Osteocyte (in vitro differentiated cells): Measurements from ENCODE around the gene GALNT14. TPM values are rescaled to one million over a fixed set of nuclear protein-coding genes. Genes with fewer than 3 reads are reported as not detected.

ENCODE experiments used
- DNase-seq: peaks from one replicate; pipeline ENCODE4 v3.0.0; 2021; ENCODE audit warnings: mixed read lengths; ENCODE audit not compliant: unreplicated experiment; ENCODE audit errors: extremely low spot score
- H3K27ac Mint-ChIP-seq: one replicate; pipeline ENCODE4 v1.8.0; 2021; ENCODE audit warnings: mild to moderate bottlenecking, mixed read lengths; ENCODE audit not compliant: unreplicated experiment
- H3K27me3 Mint-ChIP-seq: one replicate; pipeline ENCODE4 v1.8.0; 2021; ENCODE audit warnings: mixed read lengths; ENCODE audit not compliant: unreplicated experiment
- H3K36me3 Mint-ChIP-seq: one replicate; pipeline ENCODE4 v1.8.0; 2021; ENCODE audit warnings: mixed read lengths; ENCODE audit not compliant: unreplicated experiment
- H3K4me1 Mint-ChIP-seq: one replicate; pipeline ENCODE4 v1.8.0; 2021; ENCODE audit warnings: mixed read lengths; ENCODE audit not compliant: unreplicated experiment
- H3K4me3 Mint-ChIP-seq: one replicate; pipeline ENCODE4 v1.8.0; 2021; ENCODE audit warnings: mild to moderate bottlenecking, moderate library complexity, mixed read lengths; ENCODE audit not compliant: unreplicated experiment
- H3K9me3 Mint-ChIP-seq: one replicate; pipeline ENCODE4 v1.8.0; 2021; ENCODE audit warnings: mixed read lengths; ENCODE audit not compliant: unreplicated experiment
- CTCF ChIP-seq: fragments of 200-600 bp; sonication (generic); IDR thresholded peaks from 2 replicates; pipeline ENCODE4 v1.5.0; 2021; ENCODE audit warnings: antibody characterized with exemption, mild to moderate bottlenecking, moderate library complexity
- total RNA-seq: library from RNA; stranded (reverse); gene quantifications from 2 replicates; pipeline ENCODE4 v1.2.1, GENCODE V29; 2021

The GALNT14 gene
- total RNA-seq, 1 donor from 2014 or later, result 4.1 TPM

DNA sequence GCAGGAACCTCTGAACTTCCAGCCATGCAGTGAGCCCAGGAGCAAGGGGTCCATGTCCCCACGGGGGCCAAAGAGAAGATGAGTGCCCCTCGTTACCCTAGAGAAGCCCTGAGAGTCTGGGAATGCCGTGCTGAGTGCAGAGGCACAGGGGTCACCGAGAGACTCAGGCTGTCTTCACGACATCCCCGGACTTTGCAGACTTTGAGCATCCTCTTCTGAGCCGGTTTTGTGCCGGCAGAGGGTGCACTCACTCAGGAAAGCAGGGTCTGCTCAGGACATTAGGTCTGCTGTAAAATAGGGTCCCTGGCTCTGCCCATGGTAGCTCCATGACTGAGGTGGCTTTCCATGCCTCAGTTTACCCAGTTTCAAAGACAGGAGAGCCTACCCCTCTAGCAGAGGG, 71.0 kb downstream of the GALNT14 start:
- Mint-ChIP-seq H3K4me1 (no peaks in the 10 kb centered on the region), H3K36me3 (no peaks in the 10 kb centered on the region), H3K27me3 (peaks cover 6% of the 10 kb centered on the region), H3K27ac (no peak overlapping the region), H3K9me3 (no peaks in the 10 kb centered on the region), H3K4me3 (no peak overlapping the region)
- peak; percentile 6 for TF ChIP-seq CTCF
- DNase-seq, result no peak

- H3K27ac Mint-ChIP-seq, result no peak overlapping the region
- H3K27me3 Mint-ChIP-seq, result peaks cover 6% of the 10 kb centered on the region
- TF ChIP-seq CTCF, result no peak
- no peaks in the 10 kb centered on the region for H3K9me3 Mint-ChIP-seq
- DNase-seq, result no peak
- no peaks in the 10 kb centered on the region for H3K4me1 Mint-ChIP-seq
- no peaks in the 10 kb centered on the region for H3K36me3 Mint-ChIP-seq
- no peak overlapping the region for H3K4me3 Mint-ChIP-seq
These were observed 71.7 kb downstream of the GALNT14 start for GRCh38 chr2:31066551-31066950.

DNA sequence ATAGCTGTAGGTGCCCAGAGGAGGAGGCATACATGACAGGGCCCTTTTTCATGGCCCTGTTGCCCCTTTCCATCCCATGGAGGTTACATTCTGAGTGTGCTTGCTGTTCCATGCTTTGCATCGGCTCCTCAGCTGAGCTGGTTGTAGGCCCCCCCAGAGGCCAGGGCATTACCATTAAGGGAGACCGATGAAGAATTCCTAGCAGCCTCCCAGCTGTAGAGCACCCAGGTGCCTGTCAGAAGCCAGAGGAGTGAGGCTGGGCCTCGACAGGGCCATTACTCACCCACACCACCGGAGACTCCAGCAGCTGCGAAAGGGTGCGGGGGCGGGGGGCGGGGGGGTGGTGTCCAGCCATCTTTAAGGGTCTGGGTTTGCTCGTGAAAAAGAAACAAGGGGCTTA, 72.2 kb downstream of the GALNT14 start:
- Mint-ChIP-seq H3K27me3 (peaks cover 9% of the 10 kb centered on the region), H3K36me3 (no peaks in the 10 kb centered on the region), H3K9me3 (no peaks in the 10 kb centered on the region), H3K4me1 (no peaks in the 10 kb centered on the region), H3K4me3 (no peak overlapping the region), H3K27ac (no peak overlapping the region)
- DNase-seq, result no peak
- no peak for TF ChIP-seq CTCF

DNA sequence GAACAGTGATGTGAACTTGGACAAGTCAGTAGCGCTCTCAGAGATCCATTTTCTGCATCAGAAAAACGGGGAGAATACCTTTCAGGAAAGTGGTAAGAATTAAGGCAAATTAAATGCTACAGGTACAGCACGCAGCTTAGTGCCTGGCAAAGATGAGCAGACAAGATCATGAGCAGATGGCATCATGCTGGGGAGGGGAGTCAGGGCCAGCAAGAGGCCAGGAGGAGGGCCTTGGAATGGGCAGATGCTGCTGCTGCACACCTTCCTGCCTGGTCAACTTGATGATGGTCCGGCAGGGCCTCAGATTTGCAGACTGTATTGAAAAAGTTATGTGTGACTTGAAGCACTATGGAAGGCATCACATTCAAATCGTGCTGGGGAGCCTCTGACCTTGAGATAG, 72.9 kb downstream of the GALNT14 start:
- peaks cover 11% of the 10 kb centered on the region for H3K27me3 Mint-ChIP-seq
- no peaks in the 10 kb centered on the region for H3K36me3 Mint-ChIP-seq
- no peak for TF ChIP-seq CTCF
- no peak overlapping the region for H3K27ac Mint-ChIP-seq
- no peaks in the 10 kb centered on the region for H3K4me1 Mint-ChIP-seq
- H3K4me3 Mint-ChIP-seq, result no peak overlapping the region
- DNase-seq, result no peak
- H3K9me3 Mint-ChIP-seq, result no peaks in the 10 kb centered on the region

DNA sequence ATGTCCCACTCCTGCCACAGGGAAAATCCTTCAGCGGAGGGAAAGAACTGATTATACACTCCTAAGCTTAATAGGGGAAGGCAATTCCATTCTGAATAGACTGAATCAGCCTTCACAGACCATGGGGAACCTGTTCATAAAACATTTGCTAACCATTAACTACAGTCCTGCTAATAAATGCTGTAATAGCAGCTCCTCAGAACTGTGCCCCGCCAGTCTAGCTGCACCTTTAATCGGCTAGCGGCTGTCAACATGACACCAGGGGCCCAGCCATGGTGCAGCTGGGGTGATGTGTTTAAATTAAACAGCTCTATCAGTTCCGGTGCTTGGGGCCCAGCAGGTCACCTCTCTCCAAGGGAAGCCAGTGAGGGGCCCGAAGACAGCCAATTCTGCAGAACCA, 77.8 kb downstream of the GALNT14 start:
- Mint-ChIP-seq H3K36me3 (no peaks in the 10 kb centered on the region), H3K4me1 (no peaks in the 10 kb centered on the region), H3K27me3 (peaks cover 11% of the 10 kb centered on the region), H3K4me3 (no peak overlapping the region), H3K27ac (no peak overlapping the region), H3K9me3 (no peaks in the 10 kb centered on the region)
- TF ChIP-seq CTCF, result no peak
- no peak for DNase-seq
